Peyer's patch (tissue), 4 donors: Measurements from ENCODE around the gene WFIKKN2. TPM values are rescaled to one million over a fixed set of nuclear protein-coding genes. Genes with fewer than 3 reads are reported as not detected.

ENCODE experiments used
- DNase-seq, 3 donors: peaks; one replicate each; pipeline ENCODE4 v3.0.0-alpha.2; 2017 to 2019
- H3K27ac ChIP-seq, 4 donors: fragments of 200-600 bp; sonication (generic); one replicate each; pipeline ENCODE4 v1.5.1; 2016 to 2019
- H3K27me3 ChIP-seq, 2 donors: fragments of 200-600 bp; sonication (generic); one replicate each; pipeline ENCODE4 v1.5.1; 2019
- H3K36me3 ChIP-seq, 3 donors: fragments of 200-600 bp; sonication (generic); one replicate each; pipeline ENCODE4 v1.5.1; 2016 to 2019
- H3K4me1 ChIP-seq, 4 donors: fragments of 200-600 bp; sonication (generic); one replicate each; pipeline ENCODE4 v1.5.1; 2016 to 2019
- H3K4me3 ChIP-seq, 4 donors: fragments of 200-600 bp; sonication (generic); 1 replicate in 3 of 4; 2 replicates in 1 of 4; pipeline ENCODE4 v1.5.1; 2016 to 2019; ENCODE audit warnings: mild to moderate bottlenecking in 1 of 4
- H3K9me3 ChIP-seq, 4 donors: fragments of 200-600 bp; sonication (generic); one replicate each; pipeline ENCODE4 v1.5.1; 2016 to 2019; ENCODE audit warnings: mild to moderate bottlenecking in 1 of 4
- CTCF ChIP-seq, 6 experiments: fragments of 450-650 bp in 4 of 6; fragments of 200-600 bp in 2 of 6; sonication (generic) in 1 of 6; IDR thresholded peaks; one replicate each; pipeline ENCODE4 v1.5.1; 2017 to 2019; ENCODE audit warnings: antibody characterized with exemption in 6 of 6, mild to moderate bottlenecking in 3 of 6, moderate library complexity in 1 of 6
- POLR2A ChIP-seq, 2 donors: fragments of 450-650 bp; IDR thresholded peaks; one replicate each; pipeline ENCODE4 v1.5.1; 2017; ENCODE audit warnings: antibody characterized with exemption in 2 of 2, mild to moderate bottlenecking in 2 of 2, moderate library complexity in 2 of 2
- total RNA-seq, 4 donors: library from RNA; depleted of rRNA; stranded (reverse); fragments of >200 nt; gene quantifications; one replicate each; pipeline ENCODE4 v1.1.0, GENCODE V29; 2016

WFIKKN2 gene
- total RNA-seq, 4 donors from 2014 or later: not detected

GRCh38 chr17:50837980-50838954 is 2.9 kb downstream of the WFIKKN2 start:
- H3K36me3 ChIP-seq: no peaks in the 10 kb centered on the region
- no peak for DNase-seq
- H3K4me1 ChIP-seq: peaks cover 0 to 12% (median 0%) of the 10 kb centered on the region in 4 donors
- H3K9me3 ChIP-seq: no peaks in the 10 kb centered on the region
- no peak overlapping the region for H3K27ac ChIP-seq
- no peaks in the 10 kb centered on the region for H3K27me3 ChIP-seq
- TF ChIP-seq CTCF (IDR thresholded peaks at IDR 0.05): no peak
- TF ChIP-seq POLR2A (IDR thresholded peaks at IDR 0.05): no peak
- no peak overlapping the region for H3K4me3 ChIP-seq

- Histone ChIP-seq H3K36me3 (no peaks in the 10 kb centered on the region), H3K27ac (no peak overlapping the region)
Observed at GRCh38 chr17:50839591-50840310, 4.4 kb downstream of the WFIKKN2 start.

GRCh38 chr17:50840311-50840851 is 5.0 kb downstream of the WFIKKN2 start:
- H3K4me3 ChIP-seq: no peak overlapping the region
- no peaks in the 10 kb centered on the region for H3K27me3 ChIP-seq
- DNase-seq: no peak
- peaks cover 0 to 4% (median 0%) of the 10 kb centered on the region in 4 donors for H3K4me1 ChIP-seq
- H3K27ac ChIP-seq: no peak overlapping the region
- TF ChIP-seq CTCF (IDR thresholded peaks at IDR 0.05) (no peak), POLR2A (IDR thresholded peaks at IDR 0.05) (no peak)
- no peaks in the 10 kb centered on the region for H3K9me3 ChIP-seq
- no peaks in the 10 kb centered on the region for H3K36me3 ChIP-seq

More at GRCh38 chr17:50839591-50840310, 4.4 kb downstream of the WFIKKN2 start:
- no peak for DNase-seq
- H3K4me3 ChIP-seq: no peak overlapping the region
- peaks cover 0 to 10% (median 0%) of the 10 kb centered on the region in 4 donors for H3K4me1 ChIP-seq
- H3K27me3 ChIP-seq: no peaks in the 10 kb centered on the region
- TF ChIP-seq CTCF (IDR thresholded peaks at IDR 0.05): no peak
- TF ChIP-seq POLR2A (IDR thresholded peaks at IDR 0.05): no peak
- H3K9me3 ChIP-seq: no peaks in the 10 kb centered on the region

GRCh38 chr17:50841277-50841948 is 6.0 kb downstream of the WFIKKN2 start:
- no peak for DNase-seq
- no peak for TF ChIP-seq CTCF (IDR thresholded peaks at IDR 0.05)
- TF ChIP-seq POLR2A (IDR thresholded peaks at IDR 0.05): no peak
- no peaks in the 10 kb centered on the region for H3K36me3 ChIP-seq
- no peaks in the 10 kb centered on the region for H3K9me3 ChIP-seq
- no peak overlapping the region for H3K27ac ChIP-seq
- H3K4me3 ChIP-seq: no peak overlapping the region
- no peaks in the 10 kb centered on the region for H3K4me1 ChIP-seq
- H3K27me3 ChIP-seq: no peaks in the 10 kb centered on the region

GRCh38 chr17:50841949-50842354 is 6.6 kb downstream of the WFIKKN2 start:
- no peaks in the 10 kb centered on the region for H3K9me3 ChIP-seq

More at GRCh38 chr17:50841949-50842354, 6.6 kb downstream of the WFIKKN2 start:
- TF ChIP-seq CTCF (IDR thresholded peaks at IDR 0.05): peak in 5 of 6 experiments; percentile 64 to 83 (median 80)
- no peak for TF ChIP-seq POLR2A (IDR thresholded peaks at IDR 0.05)
- Histone ChIP-seq H3K4me1 (no peaks in the 10 kb centered on the region), H3K36me3 (no peaks in the 10 kb centered on the region), H3K27me3 (no peaks in the 10 kb centered on the region), H3K27ac (no peak overlapping the region), H3K4me3 (no peak overlapping the region)
- peak; percentile 48 to 85 (median 83) for DNase-seq
